GM19239 (cell line): ENCODE results near the gene APBB1.
"Not testable (repeated sequence)": the region's sequence is repeated elsewhere in the genome, so short reads cannot be mapped to it uniquely, and the experiment has no call there.

ENCODE experiments used
- DNase-seq: peaks from one replicate; pipeline ENCODE4 v3.0.0; 2011; ENCODE audit warnings: low spot score; ENCODE audit not compliant: insufficient read length
- FAIRE-seq: peaks from 2 replicates; lab custom pipeline; 2011; peaks lifted over from hg19 to GRCh38; lab: Jason Lieb, UNC

APBB1 gene

GRCh38 chr11:6393989-6394670, 24.8 kb downstream of the APBB1 start:
- no peak for FAIRE-seq
- DNase-seq: no peak

DNA sequence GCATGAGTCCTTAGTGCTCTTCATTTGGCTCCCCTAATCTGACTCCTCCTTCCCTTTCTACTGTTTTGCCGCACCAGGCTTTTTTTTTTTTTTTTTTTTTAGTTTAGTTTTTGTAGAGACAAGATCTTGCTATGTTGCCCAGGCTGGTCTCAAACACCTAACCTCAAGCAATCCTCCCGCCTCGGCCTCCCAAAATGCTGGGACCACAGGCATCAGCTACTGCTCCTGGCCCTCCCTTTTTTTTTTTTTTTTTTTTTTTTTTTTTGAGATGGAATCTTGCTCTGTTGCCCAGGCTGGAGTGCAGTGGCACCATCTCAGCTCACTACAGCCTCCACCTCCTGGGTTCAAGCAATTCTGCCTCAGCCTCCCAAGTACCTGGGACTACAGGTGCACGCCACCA, 26.6 kb downstream of the APBB1 start:
- not testable (repeated sequence) for FAIRE-seq, DNase-seq

- FAIRE-seq (no peak), DNase-seq (no peak)
Measured at GRCh38 chr11:6391537-6392134, 27.3 kb downstream of the APBB1 start.

DNA sequence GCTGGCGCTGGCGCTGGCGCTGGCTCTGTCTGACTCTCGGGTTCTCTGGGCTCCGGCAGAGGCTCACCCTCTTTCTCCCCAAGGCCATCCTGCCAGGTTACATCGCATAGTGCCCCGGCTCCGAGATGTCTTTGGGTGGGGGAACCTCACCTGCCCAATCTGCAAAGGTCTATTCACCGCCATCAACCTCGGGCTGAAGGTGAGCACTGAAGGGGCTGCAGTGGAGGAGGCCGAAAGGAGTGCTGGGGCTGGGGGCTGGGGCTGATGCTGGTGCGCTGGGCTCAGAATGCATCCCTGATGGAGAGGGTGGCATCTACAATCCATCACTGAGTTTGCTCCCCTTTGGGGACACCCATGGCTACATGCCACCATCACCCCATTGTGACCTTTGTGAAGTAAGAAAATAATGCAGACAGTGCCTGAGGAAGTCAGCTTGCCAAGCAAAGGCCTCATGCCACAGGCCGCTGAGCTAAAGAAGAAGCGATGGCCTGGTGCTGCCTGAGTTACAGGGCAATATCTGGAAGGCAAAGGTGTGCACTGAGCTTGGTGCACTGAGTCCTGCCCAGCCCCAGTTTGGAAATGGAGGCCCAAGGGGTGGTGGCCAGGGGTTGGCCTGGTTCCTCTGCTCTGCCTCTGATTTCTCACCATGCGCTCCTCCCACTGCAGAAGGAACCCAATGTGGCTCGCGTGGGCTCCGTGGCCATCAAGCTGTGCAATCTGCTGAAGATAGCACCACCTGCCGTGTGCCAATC, 28.0 kb downstream of the APBB1 start:
- no peak for FAIRE-seq

DNA sequence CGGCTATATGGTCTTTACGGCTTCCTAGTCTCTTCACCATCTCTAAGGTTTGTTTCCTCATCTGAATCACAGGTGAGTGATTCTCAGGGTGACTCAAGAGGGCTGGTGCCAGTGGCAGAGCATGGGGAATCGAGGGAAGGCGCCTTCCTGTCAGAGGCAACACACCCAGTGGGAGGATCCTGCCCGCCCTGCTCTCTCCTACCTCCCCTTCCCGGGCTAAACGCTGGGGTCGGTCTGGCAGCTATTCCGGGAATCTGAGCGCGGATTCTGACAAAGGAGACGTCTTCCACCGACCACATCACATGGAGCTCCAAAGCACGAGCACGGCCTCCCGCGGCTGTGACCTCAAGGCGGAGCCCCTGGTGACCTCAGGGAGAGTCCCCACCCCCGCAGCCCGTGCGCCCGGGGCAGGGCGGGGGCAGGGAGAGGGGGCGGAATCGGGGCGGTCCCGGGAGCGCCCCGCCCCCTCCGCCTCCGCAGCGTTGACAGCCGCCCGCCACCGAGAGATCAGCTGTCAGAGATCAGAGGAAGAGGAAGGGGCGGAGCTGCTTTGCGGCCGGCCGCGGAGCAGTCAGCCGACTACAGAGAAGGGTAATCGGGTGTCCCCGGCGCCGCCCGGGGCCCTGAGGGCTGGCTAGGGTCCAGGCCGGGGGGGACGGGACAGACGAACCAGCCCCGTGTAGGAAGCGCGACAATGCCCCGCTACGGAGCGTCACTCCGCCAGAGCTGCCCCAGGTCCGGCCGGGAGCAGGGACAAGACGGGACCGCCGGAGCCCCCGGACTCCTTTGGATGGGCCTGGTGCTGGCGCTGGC, 28.8 kb downstream of the APBB1 start, which contains the start of gene SMPD1:
Gene SMPD1, plus strand, starts transcription at position 570 of the 813 bp plus-strand sequence. Its CDS starts 125 bp downstream, at position 695.
- FAIRE-seq: peak; percentile 90
- peak; percentile 95 for DNase-seq

More for the DNA sequence above, 28.0 kb downstream of the APBB1 start:
- no peak for DNase-seq

DNA sequence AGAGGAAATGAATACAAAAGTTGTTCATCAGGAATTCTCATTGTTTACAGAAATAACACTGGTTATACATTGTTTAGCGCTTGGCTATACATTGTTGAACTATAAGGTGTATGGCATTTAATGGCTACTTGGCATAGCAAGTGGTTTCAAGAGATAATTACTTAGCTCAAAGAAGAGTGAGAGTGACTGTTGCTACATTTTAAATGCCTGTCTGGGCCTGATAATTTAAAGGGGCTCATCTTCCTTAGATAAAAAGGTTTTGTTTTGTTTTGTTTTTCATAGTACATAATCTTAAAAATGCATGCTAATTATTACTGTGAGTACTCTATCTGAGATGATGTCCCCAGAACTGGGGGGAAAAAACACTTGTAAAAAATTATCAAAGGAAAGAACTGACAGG, 30.1 kb downstream of the APBB1 start:
- FAIRE-seq: no peak
- DNase-seq: no peak

DNA sequence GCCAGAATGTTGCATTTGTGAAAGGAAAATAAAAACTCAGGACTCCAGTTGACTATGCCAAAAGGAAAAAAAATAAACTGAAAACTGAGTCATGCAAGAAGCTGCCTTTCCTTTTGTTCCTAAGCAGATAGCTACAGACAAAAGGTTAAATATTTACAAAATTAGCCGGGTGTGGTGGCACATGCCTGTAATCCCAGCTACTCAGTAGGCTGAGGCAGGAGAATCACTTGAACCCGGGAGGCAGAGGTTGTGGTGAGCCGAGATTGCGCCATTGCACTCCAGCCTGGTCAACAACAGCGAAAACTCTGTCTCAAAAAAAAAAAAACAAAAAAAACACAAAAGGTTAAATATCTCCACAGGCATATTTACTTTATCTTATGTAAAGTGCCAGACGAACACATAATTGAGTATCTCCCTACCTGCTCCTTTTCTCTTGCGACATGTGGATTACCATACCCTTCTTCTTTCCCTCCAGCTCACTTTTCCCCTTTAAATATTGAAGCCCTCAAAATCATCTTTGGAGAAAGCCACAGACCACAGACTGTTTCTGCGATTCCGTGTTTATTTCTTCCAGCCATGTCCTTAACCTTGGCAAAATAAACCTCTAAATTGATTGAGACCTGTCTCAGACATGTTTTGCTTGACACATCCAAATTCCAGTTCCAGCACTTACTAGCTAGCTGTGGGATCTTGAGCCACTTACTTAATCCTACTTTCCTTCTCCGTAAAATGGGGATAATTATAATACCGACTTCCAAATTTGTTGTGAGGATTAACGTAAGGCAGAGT, 30.9 kb downstream of the APBB1 start:
- no peak for FAIRE-seq
- no peak for DNase-seq

DNA sequence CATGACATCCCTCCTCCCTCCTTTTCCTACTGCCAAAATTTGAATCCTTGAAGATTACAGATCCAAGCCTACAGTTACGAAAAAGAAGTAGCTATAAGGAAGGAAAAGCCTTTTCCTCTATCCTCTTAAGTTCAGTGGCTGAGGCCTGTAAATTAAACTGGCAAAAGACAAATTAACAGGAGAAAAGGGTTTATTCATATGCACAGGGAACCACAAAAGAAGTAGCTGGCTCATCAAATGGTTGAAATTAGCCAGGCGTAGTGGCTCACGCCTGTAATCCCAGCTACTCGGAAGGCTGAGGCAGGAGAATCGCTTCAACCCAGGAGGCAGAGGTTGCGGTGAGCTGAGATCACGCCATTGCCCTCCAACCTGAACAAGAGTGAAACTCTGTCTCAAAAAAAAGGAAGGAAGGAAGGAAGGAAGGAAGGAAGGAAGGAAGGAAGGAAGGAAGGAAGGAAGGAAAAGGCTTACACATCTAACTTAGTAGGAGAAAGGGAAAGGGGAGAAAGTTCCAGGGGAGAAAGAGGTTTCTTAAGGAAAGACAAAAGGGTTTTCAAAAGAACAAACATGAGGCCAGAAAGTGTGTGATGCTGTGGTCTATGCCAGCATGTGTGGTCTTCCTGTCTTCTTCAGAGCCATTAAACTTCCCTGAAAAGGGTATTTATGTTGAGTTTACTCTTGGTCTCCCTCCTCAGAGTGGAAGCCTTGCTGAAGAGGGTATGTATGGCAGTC, 33.7 kb downstream of the APBB1 start:
- no peak for FAIRE-seq
- no peak for DNase-seq

DNA sequence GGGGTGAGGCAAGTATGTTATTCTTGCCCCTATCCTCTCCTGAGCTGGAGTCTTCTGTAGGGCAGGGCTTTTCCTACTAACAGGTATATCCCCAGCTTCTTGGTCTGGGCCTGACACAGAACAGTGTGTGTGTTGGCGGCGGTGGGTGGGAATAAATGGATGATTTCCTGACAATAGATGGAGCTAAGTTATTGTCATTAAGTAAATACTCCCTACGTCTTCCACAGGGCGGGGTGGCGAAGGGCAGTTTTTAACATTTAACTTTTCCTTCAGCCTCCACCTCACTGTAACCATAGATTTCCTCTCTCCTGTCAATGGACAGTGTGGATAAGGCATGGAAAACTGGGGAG, 40.3 kb downstream of the APBB1 start:
- FAIRE-seq (no peak), DNase-seq (no peak)

DNA sequence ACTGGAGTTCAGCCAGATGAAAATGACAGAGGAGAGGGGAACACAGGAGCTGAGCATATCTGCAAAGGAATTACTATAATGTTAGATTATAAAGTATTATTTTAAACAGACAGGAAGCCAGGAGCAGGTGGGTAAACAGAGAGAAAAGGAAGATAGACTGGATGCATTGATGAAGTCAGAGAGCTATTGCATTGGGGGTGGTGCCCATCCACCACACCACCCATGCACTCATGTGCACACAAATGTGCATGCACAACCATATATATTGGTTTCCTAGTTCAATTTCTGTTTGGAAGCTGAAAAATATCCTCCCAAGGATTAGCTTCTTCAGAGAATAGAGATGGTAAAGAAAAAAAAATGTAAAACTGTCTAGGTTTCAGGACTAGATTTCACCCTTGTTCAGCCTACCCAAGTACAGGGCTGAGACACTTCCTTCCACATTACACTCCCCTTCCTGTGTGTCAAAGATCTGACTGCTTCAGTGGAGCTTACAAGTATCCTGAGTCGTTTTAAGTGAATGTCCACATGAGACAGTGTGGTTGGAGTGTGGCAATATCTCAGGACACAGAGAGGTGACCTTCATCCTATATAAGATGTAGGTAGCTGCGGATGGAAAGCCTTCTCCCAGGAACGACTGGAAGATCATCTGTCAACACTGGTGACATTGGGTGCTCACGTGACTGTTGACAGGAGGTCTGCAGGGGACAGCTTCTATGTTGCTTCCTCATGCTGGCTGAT, 40.8 kb downstream of the APBB1 start:
- DNase-seq (no peak), FAIRE-seq (no peak)

DNA sequence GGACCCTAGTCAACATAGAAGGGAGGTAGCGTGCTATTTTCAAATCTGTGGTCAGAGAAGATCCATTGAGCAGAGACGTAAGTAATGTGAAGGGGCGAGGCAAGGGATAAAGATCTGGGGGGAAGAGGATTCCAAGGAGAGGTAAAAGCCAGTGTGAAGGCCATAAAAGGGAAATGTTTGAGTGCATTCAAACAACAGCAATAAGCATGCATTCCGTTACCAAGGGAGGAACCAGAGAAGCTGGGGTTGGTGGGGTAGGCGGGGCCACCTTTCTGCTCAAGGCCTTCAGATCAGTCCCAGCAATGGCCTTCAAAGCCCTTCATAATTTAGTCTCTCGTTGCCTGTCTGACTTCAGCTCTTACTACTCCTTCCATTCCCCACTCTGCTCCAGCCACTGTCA, 47.1 kb downstream of the APBB1 start:
- DNase-seq: no peak
- FAIRE-seq: no peak

- DNase-seq (no peak), FAIRE-seq (no peak)
Measured at GRCh38 chr11:6365659-6366058, 53.2 kb downstream of the APBB1 start.

DNA sequence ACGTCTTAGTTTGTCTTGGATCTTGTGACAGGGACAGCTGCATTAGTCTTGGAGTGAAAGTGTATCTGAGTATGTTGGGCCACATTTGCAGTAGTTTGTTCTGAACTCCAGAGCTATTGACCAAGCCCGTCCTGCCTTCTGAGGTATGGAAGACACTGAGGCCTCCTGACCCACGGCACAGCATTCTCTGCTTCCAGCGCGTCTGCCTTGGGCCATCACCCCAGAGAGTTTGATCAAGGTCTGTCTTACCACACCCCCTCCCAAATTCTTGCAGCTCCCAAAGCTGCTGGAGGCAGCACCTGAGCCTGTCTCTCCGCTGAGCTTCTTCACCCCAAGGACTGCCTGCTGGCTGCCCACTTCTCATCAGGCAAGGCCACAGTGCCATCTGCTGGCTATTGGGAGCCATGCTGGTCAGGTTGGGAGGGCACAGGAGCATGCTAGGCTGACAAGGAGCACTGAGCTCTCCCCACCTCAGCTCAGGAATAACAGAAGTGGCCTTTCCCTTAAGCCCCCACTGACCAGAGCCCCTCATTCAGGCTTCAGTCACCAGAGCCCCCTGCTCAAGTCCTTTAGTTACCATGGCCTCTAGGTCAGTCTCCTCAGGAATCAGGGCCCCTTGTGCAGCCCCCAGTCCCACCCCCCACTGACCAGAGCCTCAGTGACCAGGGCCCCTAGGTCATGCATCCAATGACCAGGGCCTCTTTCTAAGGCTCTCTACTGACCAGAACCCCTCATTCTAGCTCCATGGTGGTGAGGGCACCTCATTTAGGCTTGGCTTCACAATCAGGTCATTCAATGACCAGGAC, 55.8 kb downstream of the APBB1 start:
- FAIRE-seq: peak; percentile 78
- DNase-seq: peak; percentile 43

- DNase-seq (no peak), FAIRE-seq (no peak)
Measured at GRCh38 chr11:6362185-6362872, 56.6 kb downstream of the APBB1 start.

GRCh38 chr11:6360183-6360582, 58.7 kb downstream of the APBB1 start:
- no peak for FAIRE-seq

DNA sequence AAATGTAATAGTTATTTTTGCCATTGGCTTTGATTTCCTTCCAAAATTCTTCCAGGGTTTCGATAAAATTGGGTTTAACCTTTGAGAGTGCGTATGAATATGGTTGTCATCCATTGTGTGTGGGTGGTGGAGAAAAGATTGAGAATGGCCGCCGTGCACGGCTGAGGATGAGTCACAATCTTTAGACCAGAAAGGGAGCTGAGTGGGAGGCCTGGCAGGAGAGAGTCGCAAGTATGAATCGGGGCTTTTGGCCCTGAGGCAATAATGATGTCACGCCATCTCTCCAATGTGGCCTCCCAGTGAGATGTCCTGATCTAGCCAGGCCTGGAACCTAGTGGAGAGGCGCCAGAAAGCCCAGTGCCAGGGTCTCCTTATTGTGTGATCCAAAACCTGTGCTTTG, 61.7 kb downstream of the APBB1 start:
- DNase-seq (no peak), FAIRE-seq (no peak)

More at GRCh38 chr11:6360183-6360582, 58.7 kb downstream of the APBB1 start:
- no peak for DNase-seq

DNA sequence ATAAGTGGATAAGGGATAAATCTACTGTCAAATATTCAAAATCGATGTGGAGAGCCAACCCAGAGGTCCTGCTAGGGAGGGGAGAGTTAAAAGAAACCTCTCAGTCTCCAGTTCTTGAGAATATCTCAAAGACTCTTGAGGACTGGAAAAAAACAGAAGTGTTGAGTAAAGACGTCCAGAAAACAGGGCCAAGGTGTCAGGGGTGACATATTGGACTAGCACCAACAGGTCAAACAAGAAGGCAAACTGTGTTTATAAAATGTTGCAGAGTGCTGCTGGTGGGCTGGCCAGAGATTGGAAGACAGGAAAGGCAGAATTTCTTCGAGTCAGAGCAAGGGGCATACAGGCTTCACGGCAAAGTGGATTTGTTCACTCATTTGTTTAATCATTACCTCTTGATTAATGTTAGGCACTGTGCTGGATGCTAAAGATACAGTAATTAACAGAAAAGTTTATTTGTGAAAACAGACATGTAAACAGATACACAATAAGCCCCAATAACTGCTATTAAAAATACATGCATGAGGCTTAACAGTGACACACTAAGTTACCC, 62.3 kb downstream of the APBB1 start:
- no peak for FAIRE-seq

More for the DNA sequence above, 62.3 kb downstream of the APBB1 start:
- DNase-seq: no peak
